Heart right ventricle (tissue), 16 donors: ENCODE data around the gene PAX2. TPM values are rescaled to one million over a fixed set of nuclear protein-coding genes. Genes with fewer than 3 reads are reported as not detected.
A peak's percentile ranks its signal among the peaks of the same experiment; 100 is the strongest.

ENCODE experiments used
- ATAC-seq, 8 donors: fragments of 200-7000 bp; cut with Tn5 transposase; one replicate each; pipeline ENCODE4 v1.9.1; 2020; ENCODE audit warnings: mild to moderate bottlenecking in 8 of 8, moderate library complexity in 8 of 8, moderate number of reproducible peaks in 1 of 8
- DNase-seq, 2 donors: peaks; one replicate each; pipeline ENCODE4 v3.0.0-alpha.2; 2020
- H3K27ac ChIP-seq, 10 donors: fragments of 200-600 bp; sonication (generic) in 2 of 10; one replicate each; pipeline versions ENCODE4 v1.5.0 to v1.8.0; 2020 to 2022; ENCODE audit warnings: mild to moderate bottlenecking in 3 of 10
- H3K27me3 ChIP-seq, 7 donors: fragments of 200-600 bp; one replicate each; pipeline ENCODE4 v1.8.0; 2021 to 2022; ENCODE audit warnings: mild to moderate bottlenecking in 2 of 7
- H3K36me3 ChIP-seq, 9 donors: fragments of 200-600 bp; sonication (generic) in 1 of 9; one replicate each; pipeline versions ENCODE4 v1.5.0 to v1.8.0; 2020 to 2022; ENCODE audit warnings: mild to moderate bottlenecking in 2 of 9
- H3K4me1 ChIP-seq, 9 donors: fragments of 200-600 bp; sonication (generic) in 1 of 9; one replicate each; pipeline versions ENCODE4 v1.5.0 to v1.8.0; 2020 to 2022; ENCODE audit warnings: mild to moderate bottlenecking in 4 of 9
- H3K4me3 ChIP-seq, 10 donors: fragments of 200-600 bp; sonication (generic) in 2 of 10; one replicate each; pipeline versions ENCODE4 v1.5.0 to v1.8.0; 2020 to 2022; ENCODE audit warnings: mild to moderate bottlenecking in 7 of 10, moderate library complexity in 2 of 10
- H3K9me3 ChIP-seq, 11 donors: fragments of 200-600 bp in 10 of 11; sonication (generic) in 2 of 11; one replicate each; pipeline versions ENCODE4 v1.5.0 to v1.8.0; 2013 to 2022; ENCODE audit warnings: mild to moderate bottlenecking in 2 of 11, control low read depth in 1 of 11, moderate library complexity in 1 of 11
- WGBS, 2 donors: extraction: QIAGEN DNeasy Blood & Tissue Kit; methylation state at CpG; one replicate each; pipeline ENCODE4 v1.1.7; 2013; ENCODE audit warnings: inconsistent platforms in 1 of 2; 5-methylcytosine and 5-hydroxymethylcytosine counted together
- intact Hi-C, 10 donors: fragments of 100-400 bp; cut with DNase I; formaldehyde crosslinking; loops; one replicate each; pipeline versions ENCODE4 v1.11.1 to v1.14.2; 2022
- polyA plus RNA-seq, 2 donors: library from polyadenylated mRNA; stranded (reverse); fragments of 200-250 nt; gene quantifications; one replicate each; pipeline ENCODE4 v1.2.3, GENCODE V29; 2013
- total RNA-seq, 10 donors: library from RNA; stranded (reverse); fragmentation: NEBNext Ultra II Directional in 3 of 10; extraction: Animal tissue kit (Norgen Biotek cat#: 25700) in 3 of 10; gene quantifications; one replicate each; pipeline versions ENCODE4 v1.2.1 to v1.2.4, GENCODE V29; 2021 to 2023
- TF ChIP-seq, protein P1 (sequence below), 9 donors: fragments of 200-600 bp; sonication (generic) in 2 of 9; IDR thresholded peaks; one replicate each; pipeline versions ENCODE4 v1.5.0 to v1.8.0; 2021 to 2022; ENCODE audit warnings: antibody characterized with exemption in 9 of 9, mild to moderate bottlenecking in 5 of 9, moderate library complexity in 1 of 9
- donor health status: Arrhythmogenic right ventricular cardiomyopathy.
- donor health status: ischemic (EF 13 %, LVEDD 7.1; RV severe dilation, severe dysfunction).
- donor health status: healthy with polysubstance abuse.
- donor health status: DM: no; HTN: yes; CAD: no.
- donor health status: DM: no; HTN: no; CAD: no.
- donor health status: ischemic (EF 25% LVEDD 6.9; RV normal size, moderate dysfunction).
- donor health status: ischemic (EF 25% LVEDD 5.7; RV mildly dilated, moderate dysfunction).
- donor health status: healthy.
- donor health status: DM: yes; HTN: yes; CAD: no.
- donor health status: Ischemic cardiomyopathy.
- donor health status: ischemic (EF 35%, LVEDD 5.7; RV mildly dilated, moderate dysfunction).
- donor health status: nonischemic (EF 11% LVEDD 7.7; RV severe dilation, severe dysfunction).
- donor health status: DM: yes; HTN: yes; CAD: no.
- donor health status: PGD.
- donor health status: ischemic (EF 29% LVEDD 5.4; RV normal size, mild dysfunction).
- donor health status: nonischemic (EF 23%, LVEDD 6.1; RV moderate dilation, normal function).

Gene PAX2
- total and polyA plus RNA-seq, 12 donors, result not detected

DNA sequence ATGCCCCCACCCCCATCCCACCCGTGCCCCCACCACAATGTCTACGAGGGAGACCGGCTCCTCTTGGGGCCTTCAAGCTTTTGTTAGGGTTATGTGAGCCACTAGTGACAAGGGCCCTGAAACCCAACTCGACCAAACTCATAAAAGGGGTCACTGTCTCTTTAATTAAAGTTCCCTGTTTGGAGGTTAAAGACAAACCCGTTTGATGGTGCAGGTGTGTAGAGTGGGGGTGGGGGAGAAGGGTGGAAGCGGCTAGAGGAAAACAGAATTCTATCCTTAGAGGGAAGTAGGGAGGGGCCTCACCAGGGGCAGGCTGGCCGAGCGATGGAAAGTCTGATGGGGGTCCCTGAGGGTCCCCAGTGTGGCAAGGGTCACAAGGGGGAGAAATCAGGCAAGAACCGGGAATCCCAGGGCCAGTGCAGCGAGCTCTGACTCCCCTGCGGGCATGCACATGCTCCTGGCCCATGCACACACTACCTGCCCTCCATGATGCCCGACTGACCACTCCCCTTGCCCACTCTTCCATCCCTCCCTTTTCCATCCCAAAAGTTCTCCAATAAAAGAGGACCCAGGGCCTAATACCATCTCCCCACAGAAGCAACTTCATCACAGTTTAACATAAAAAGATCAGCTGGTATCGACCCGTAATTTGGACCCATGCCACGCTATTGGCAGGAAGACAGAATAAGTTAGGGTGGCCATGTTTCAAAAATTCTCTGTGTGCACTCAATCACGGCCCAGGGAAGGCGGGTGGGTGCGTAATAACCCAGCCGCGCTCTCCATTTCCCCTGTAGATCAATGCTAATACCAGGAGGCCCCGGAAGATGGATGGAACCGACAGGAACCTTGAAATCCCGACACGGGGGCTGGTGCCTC, 131.4 kb downstream of the PAX2 start:
- Histone ChIP-seq H3K9me3 (no peaks in the 10 kb centered on the region), H3K4me3 (no peak overlapping the region), H3K27ac (no peak overlapping the region), H3K4me1 (peaks cover 0 to 3% (median 0%) of the 10 kb centered on the region in 9 donors), H3K36me3 (no peaks in the 10 kb centered on the region), H3K27me3 (peaks cover 0 to 69% (median 58%) of the 10 kb centered on the region in 7 donors)
- no peak for DNase-seq
- intact Hi-C loops, result loop anchor here (5.0 to 10.0 kb wide), 13 partner anchors 132 to 542 kb away; partner anchors contain the start of genes PAX2 (in 1 of the 10) and PKD2L1 (in 1 of the 10)
- 52 to 60% methylated on average over 24 of the region's 24 CpGs for WGBS, 2 donors
- no peak for ATAC-seq
- TF ChIP-seq, protein P1, sequence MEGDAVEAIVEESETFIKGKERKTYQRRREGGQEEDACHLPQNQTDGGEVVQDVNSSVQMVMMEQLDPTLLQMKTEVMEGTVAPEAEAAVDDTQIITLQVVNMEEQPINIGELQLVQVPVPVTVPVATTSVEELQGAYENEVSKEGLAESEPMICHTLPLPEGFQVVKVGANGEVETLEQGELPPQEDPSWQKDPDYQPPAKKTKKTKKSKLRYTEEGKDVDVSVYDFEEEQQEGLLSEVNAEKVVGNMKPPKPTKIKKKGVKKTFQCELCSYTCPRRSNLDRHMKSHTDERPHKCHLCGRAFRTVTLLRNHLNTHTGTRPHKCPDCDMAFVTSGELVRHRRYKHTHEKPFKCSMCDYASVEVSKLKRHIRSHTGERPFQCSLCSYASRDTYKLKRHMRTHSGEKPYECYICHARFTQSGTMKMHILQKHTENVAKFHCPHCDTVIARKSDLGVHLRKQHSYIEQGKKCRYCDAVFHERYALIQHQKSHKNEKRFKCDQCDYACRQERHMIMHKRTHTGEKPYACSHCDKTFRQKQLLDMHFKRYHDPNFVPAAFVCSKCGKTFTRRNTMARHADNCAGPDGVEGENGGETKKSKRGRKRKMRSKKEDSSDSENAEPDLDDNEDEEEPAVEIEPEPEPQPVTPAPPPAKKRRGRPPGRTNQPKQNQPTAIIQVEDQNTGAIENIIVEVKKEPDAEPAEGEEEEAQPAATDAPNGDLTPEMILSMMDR (IDR thresholded peaks at IDR 0.05), result no peak

DNA sequence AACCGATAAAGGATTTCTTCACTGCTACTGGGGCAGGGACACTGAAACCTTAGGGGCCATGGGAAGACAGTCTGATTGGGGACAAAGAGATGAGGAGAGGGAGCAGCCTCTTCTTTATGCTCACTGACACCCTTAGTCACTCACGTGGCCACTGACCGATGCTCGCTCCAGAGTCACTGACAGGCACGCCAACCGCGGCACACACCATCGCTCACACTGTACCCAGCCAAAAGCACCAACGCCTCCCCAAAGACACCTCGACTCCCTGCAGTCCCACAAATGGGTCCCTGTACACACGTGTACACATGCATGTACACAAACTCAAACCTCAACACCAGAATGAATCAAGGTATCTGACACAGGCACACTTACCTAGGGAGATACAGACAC, 132.1 kb downstream of the PAX2 start:
- intact Hi-C loops, result loop anchor here (5.0 to 10.0 kb wide), 13 partner anchors 133 to 543 kb away; partner anchors contain the start of genes PAX2 (in 1 of the 10) and PKD2L1 (in 1 of the 10)
- 81 to 89% methylated on average over 11 of the region's 11 CpGs for WGBS, 2 donors
- no peaks in the 10 kb centered on the region for H3K36me3 ChIP-seq
- H3K27me3 ChIP-seq, result peaks cover 0 to 65% (median 53%) of the 10 kb centered on the region in 7 donors
- TF ChIP-seq, protein P1 (IDR thresholded peaks at IDR 0.05), result no peak
- no peaks in the 10 kb centered on the region for H3K9me3 ChIP-seq
- ATAC-seq (no peak), DNase-seq (no peak)
- H3K4me1 ChIP-seq, result peaks cover 0 to 9% (median 0%) of the 10 kb centered on the region in 9 donors
- H3K4me3 ChIP-seq, result no peak overlapping the region
- H3K27ac ChIP-seq, result no peak overlapping the region

DNA sequence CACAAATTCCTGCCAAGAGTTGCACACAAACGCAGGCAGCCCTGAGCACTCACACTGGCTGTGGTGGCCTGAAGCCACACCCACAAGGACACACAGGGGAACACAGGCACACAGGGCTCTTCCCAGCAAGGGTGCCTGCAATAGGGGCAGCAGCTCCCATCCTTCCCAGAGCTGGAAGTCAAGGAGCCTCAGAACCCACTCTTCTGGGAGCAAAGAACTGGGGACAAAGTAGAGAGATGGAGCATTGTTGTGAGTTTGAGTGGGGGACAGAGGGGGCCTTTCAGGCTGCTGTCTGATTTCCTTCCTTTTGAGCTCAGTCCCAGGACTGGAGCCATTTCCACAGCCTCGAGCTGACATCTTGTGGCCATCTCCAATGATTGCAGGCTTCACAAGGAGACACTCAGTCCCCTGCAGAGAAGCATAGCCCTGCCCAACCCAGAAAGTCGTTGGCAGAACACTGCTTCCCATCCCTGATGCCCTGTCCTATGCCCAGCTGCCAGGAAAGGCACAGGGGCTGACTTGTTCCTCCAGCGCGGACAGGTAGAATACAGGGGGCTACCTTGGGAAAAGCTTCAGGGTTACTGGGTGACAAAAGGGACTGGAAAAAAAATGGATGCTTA, 133.0 kb downstream of the PAX2 start:
- Histone ChIP-seq H3K36me3 (no peaks in the 10 kb centered on the region), H3K9me3 (no peaks in the 10 kb centered on the region), H3K27ac (no peak overlapping the region), H3K27me3 (peaks cover 0 to 61% (median 43%) of the 10 kb centered on the region in 7 donors), H3K4me1 (peaks cover 0 to 16% (median 3%) of the 10 kb centered on the region in 9 donors), H3K4me3 (no peak overlapping the region)
- DNase-seq (peak in 1 of 2 donors; percentile 35), ATAC-seq (peak; percentile 69 to 88 (median 77))
- TF ChIP-seq, protein P1 (IDR thresholded peaks at IDR 0.05), result peak in 8 of 9 donors; percentile 30 to 75 (median 64)
- intact Hi-C loops, result loop anchor here (1.0 to 10.0 kb wide), 14 partner anchors 134 to 544 kb away; partner anchors contain the start of genes PAX2 (in 1 of the 10) and PKD2L1 (in 1 of the 10)
- WGBS, 2 donors, result 10 to 20% methylated on average over 5 of the region's 5 CpGs

Other genes starting within 250 kb of the PAX2 start
- gene SEC31B, start 225.7 kb upstream of the PAX2 start, total RNA-seq, result 10 to 100 TPM in 1 of 10 donors, 1 to 10 TPM in 9; 6.7 to 10.6 (median 8.3) TPM
- 10 to 100 TPM in 1 of 2 donors, 1 to 10 TPM in 1; 2.7 to 28.2 TPM for gene SEC31B, start 225.7 kb upstream of the PAX2 start, polyA plus RNA-seq
- 100 to 1,000 TPM; 321 to 498 (median 422) TPM for gene NDUFB8, start 215.7 kb upstream of the PAX2 start, total RNA-seq
- gene NDUFB8, start 215.7 kb upstream of the PAX2 start, polyA plus RNA-seq, result 100 to 1,000 TPM; 750 to 915 TPM
- 10 to 100 TPM; 40.9 to 66.8 (median 50.4) TPM for gene HIF1AN, start 209.6 kb upstream of the PAX2 start, total RNA-seq
- 1 to 10 TPM; 7.1 to 7.2 TPM for gene HIF1AN, start 209.6 kb upstream of the PAX2 start, polyA plus RNA-seq
- gene SLF2, start 167.4 kb downstream of the PAX2 start, total RNA-seq, result 10 to 100 TPM; 15.8 to 23.6 (median 18.7) TPM
- gene SLF2, start 167.4 kb downstream of the PAX2 start, polyA plus RNA-seq, result 10 to 100 TPM in 1 of 2 donors, 1 to 10 TPM in 1; 4.8 to 17.3 TPM
- 1 to 10 TPM in 2 of 10 donors, under 1 TPM in 8; 0.26 to 1.6 (median 0.80) TPM for gene SEMA4G, start 223.9 kb downstream of the PAX2 start, total RNA-seq
- 1 to 10 TPM in 1 of 2 donors, under 1 TPM in 1; 0.20 to 1.6 TPM for gene SEMA4G, start 223.9 kb downstream of the PAX2 start, polyA plus RNA-seq
- gene MRPL43, start 241.9 kb downstream of the PAX2 start, total RNA-seq, result 10 to 100 TPM; 43.8 to 73.4 (median 55.2) TPM
- gene MRPL43, start 241.9 kb downstream of the PAX2 start, polyA plus RNA-seq, result 100 to 1,000 TPM; 102 to 123 TPM
- gene TWNK, start 242.0 kb downstream of the PAX2 start, total RNA-seq, result 1 to 10 TPM; 4.7 to 7.7 (median 5.4) TPM
- 1 to 10 TPM; 4.2 to 6.1 TPM for gene TWNK, start 242.0 kb downstream of the PAX2 start, polyA plus RNA-seq